WI38 (cell line): ENCODE results near the gene DUSP6.

Experiments used
- H3K4me3 ChIP-seq: 2 replicates; pipeline ENCODE4 v1.5.1; 2011; ENCODE audit warnings: low read depth, mild to moderate bottlenecking, control low read depth, low read length
- CTCF ChIP-seq: IDR thresholded peaks from 2 replicates; pipeline ENCODE4 v1.5.1; 2012; ENCODE audit warnings: low read depth, mild to moderate bottlenecking, control low read depth, low read length

DUSP6 gene

DNA sequence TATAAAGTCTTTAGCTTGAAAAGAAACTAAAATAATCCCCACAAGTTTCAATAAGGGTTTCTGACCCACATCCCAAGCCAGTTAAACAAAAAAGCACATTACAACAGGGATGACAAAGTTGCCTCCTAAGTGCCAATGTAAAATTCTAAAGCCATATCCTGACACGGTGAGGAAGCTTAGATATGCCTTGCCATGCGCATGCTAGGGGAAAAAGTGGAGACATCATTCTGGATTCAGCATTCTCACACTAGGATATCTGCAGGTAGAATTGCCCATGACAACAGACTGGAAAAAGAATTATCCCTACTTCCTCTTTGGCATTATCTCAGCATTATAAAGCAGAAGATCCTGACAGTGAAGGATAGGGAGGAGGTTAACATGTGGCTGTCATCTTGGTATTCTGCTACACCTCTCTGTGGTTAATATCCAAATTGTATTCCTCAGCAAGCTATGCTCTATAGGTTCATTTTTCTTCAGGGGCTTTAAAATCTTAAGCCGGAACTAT, 4.9 kb downstream of the DUSP6 start:
- 0 out of 2 replicates have a peak overlapping the region, but pooled peaks have one; percentile 8 for H3K4me3 ChIP-seq

DNA sequence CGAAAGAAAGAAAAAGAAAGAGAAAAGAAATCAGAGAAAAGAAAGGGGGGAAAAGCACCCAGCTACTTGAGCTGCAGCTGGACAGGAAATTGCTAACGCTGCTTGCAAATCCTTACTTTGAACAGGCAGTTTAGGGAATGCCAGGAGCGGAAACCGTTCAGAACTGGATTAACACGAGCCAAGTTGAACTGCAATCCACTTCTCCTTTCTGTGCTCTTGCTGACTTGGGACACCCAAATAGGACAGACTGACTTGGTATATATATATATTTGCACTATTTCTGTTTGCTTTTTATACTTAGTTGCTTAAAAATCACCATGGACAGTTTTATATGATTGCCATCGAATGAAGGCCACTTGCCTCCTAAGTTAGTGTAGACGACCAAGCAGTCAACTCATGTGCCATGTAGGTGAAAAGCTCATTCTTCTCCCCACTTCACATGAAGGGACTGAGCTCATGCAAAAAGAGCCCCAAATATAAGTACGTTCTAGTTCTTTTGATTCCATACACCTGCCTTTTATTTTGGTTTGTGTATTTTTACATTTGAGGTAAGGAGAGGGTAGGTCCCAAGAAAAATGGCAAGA, 5.5 kb downstream of the DUSP6 start:
- H3K4me3 ChIP-seq = no peak overlapping the region
- TF ChIP-seq CTCF = no peak

More for the DNA sequence above, 4.9 kb downstream of the DUSP6 start:
- no peak for TF ChIP-seq CTCF

DNA sequence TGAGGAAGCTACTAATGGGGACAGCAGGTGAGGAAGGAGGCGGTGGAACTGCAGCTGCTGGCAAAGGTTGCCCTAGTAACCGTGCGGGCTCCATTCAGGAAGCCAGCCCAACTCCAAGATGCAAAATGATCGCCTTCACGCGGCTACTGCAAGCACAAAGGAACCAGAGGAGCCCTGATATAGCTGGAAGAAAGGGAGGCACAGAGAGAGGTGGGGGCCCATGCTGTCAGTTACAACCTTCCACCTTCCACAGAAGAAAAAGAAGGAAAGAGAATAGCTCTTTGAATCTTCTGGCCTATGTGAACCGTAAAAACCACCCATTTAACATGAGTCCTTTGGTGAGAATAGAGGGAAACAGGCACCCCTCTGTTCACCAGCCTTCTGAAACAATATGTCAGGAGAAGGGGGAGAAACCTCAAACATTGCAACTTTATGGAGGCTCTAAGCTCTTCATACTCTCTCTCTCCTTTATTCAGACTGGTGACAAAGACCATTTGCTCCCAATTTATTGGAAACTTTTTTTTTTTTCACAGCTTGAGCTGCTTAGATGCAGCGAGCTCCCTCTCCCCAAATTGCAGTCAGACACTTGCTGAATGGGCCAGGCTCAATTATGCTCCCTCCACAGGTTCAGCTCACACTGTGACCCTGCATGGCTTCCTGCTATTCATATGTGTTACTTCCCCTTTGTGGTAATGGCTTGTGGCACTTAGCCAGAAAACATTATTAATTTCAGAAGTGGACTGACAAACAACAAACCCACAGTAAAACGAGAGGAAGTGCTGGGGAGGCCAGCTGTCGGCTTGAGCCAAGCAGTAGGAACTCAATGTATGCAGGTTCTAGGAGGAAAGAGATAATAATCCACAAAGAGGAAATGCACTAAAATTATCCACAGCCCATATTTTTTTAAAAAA, 6.2 kb downstream of the DUSP6 start:
- no peak for TF ChIP-seq CTCF
- no peak overlapping the region for H3K4me3 ChIP-seq

DNA sequence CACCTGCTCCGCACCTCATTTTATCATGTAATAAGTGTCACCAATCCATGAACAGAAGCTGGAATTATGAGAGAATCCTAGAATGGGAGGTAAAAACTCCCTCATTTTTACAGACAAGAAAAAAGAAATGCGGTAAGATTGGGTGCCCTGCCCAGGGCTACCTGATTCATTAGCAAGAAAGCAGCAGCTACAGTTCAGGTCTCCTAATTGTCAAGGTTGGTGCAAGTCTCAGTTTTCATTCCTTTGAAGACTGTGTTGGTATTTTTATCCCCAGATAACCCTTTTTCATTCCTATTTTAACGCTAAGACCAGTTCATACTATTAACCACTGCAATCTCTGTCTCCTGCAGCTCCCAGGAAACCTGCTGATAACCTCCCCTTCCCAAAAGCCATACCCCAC, 6.9 kb downstream of the DUSP6 start:
- H3K4me3 ChIP-seq = no peak overlapping the region
- TF ChIP-seq CTCF = no peak

GRCh38 chr12:89344862-89345202, 7.5 kb downstream of the DUSP6 start:
- no peak overlapping the region for H3K4me3 ChIP-seq
- no peak for TF ChIP-seq CTCF

DNA sequence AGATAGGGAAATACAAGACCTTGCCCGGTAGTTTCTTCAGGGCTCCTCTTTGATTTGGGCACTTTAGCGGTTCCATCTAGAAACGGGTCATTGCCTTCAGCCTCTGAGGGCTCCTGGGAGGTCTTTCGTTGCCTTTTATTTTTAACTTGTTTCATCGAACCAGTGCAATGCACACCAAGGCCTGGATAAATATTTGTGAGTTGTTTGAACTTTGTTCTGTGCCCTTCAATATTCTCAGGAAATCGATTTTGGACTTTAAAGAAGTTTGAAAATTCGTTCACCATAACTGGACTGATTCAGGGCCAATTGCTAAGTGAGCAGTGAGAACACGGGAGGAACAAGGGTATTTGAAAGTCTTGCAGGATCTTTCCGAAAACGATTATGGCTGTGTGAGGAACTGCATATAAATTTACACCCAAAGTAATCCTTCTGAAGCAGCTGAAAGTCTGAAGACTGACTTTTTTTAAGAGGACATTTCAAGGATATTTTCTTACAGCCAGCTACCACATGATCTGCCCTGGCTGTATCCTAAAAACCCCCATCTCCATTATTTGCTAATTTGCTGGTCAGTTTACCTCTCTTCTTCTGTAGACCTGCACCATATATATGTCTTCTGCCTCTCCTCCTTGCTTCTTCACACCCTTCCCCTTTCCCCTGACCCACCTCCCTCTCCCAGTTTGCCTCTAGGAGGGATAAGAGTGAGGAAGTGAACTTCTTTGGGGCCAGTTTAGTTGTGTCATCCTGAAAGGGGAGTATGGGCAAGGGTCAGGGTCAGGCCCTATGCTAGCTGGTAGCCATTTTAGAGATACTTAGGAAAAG, 8.0 kb downstream of the DUSP6 start:
- no peak for TF ChIP-seq CTCF
- no peak overlapping the region for H3K4me3 ChIP-seq
